HG03342 (cell line): ENCODE data around the gene PGA3.
"Not testable (repeated sequence)": the region's sequence is repeated elsewhere in the genome, so short reads cannot be mapped to it uniquely, and the experiment has no call there.

Source experiments
- ATAC-seq: cut with Tn5 transposase; IDR thresholded peaks from one replicate; pipeline ENCODE4 v1.9.1; 2021; ENCODE audit warnings: mild to moderate bottlenecking, moderate library complexity; ENCODE audit not compliant: unreplicated experiment

Gene PGA3

GRCh38 chr11:61204502-61205059 is 1.3 kb downstream of the PGA3 start:
- ATAC-seq: not testable (repeated sequence)

DNA sequence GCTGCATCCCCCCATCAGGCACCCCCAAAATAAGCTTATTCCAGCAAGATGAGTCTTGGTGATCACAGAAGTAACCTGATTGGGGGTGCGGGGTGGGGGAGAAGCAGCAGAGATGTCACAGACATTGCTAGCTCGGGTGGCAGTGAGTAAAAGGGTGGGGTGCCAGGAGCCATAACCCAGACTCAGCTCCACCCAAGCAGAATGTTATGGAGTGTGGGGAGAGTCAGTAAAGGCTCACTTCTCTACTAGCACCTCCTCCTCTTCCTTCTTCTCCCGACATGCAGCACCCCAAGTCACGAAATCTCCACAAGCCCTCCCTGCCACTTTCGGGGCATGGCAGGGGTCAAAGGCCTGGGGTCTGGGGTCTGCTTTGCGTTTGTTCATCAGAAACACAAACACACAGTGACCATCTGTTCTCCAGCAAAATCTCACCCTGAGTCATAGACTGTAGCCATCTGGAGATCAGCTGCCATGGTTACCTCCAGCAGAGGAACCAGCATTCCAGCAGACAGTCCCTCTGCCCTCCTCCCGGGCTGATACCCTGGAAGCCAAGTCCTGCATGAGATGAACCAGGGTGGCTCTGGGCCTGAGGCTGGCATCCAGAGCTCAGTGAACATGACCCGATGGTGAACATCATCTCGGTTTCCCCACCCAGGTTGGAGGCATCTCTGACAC is 4.5 kb downstream of the PGA3 start:
- ATAC-seq: not testable (repeated sequence)

GRCh38 chr11:61210629-61211028 is 7.3 kb downstream of the PGA3 start:
- not testable (repeated sequence) for ATAC-seq

GRCh38 chr11:61211327-61211952 is 8.1 kb downstream of the PGA3 start:
- ATAC-seq: not testable (repeated sequence)

DNA sequence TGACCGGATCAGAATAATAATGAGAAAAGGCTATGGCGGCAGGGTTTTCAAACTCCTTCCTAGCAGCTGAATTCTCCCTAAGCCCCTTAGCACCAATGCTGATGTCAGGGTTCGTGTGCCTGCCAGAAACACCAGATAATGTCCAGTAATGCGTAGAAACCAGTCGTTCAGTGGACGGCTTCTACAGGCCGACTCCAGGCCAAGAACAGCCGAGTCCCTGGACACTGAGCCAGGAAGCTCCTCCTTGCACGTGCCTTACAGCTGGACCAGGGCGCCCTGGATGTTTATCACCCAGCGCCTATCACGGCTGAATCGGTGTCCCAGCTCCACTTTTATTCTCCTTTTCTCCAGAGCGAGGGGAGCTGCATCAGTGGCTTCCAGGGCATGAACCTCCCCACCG is 8.9 kb downstream of the PGA3 start:
- ATAC-seq: not testable (repeated sequence)

DNA sequence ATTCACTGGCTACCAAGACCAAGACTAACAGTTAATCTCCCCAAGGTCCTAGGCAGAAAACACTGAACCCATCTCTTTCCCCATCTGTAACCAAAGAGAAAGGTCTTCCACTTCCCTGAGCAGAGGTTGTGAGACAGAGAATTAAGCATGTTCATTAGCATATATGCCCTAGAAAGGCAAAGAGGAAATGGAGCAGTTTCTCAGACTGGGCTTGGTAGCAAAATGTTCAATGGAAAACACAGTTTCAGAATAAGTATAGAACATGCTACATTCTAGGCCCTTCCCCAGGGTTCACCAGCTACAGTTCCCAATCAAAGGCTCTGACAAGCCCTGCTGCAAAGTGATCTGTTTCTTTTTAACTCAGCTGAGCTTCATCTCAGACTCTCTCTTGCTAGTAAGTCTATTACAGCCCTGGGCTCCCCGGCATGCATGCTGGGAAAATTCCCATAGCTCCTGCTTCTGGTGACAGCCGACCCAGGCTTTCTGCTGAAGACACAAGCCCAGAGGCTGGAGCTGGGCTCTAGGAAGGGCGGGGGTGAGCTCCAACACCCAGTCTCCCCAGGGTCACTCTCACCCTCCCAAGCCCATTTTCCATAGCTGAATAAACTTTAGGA is 10.5 kb downstream of the PGA3 start:
- not testable (repeated sequence) for ATAC-seq

GRCh38 chr11:61218306-61218705 is 15.0 kb downstream of the PGA3 start:
- not testable (repeated sequence) for ATAC-seq

DNA sequence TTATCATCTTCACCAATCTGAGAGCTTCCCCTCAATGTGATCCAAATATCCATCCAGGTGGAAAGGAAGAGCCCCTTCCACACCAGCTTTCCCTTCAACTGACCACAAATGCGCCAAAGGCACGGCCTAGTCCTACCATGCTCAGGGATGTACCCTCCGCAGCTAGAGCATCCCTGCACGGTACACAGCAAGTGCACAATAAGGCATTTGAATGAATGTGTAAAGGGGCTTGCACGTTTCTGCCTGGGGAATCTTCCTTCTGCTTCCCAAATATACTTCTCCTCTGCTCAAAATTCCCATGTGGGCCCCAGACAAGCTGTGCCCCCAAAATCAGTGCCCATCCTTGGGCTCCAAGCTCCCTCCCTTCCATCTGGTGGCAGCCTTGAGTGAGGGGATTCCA is 15.7 kb downstream of the PGA3 start:
- ATAC-seq: not testable (repeated sequence)

GRCh38 chr11:61222047-61222446 is 18.7 kb downstream of the PGA3 start, which contains the start of gene PGA4:
TSS of gene PGA4 (plus strand) at chr11:61222347. CDS start at chr11:61222401, 54 bp downstream.
- not testable (repeated sequence) for ATAC-seq

- not testable (repeated sequence) for ATAC-seq
Observed at GRCh38 chr11:61222692-61223091, 19.4 kb downstream of the PGA3 start.

GRCh38 chr11:61226457-61227137 is 23.3 kb downstream of the PGA3 start:
- not testable (repeated sequence) for ATAC-seq

GRCh38 chr11:61229458-61229857 is 26.1 kb downstream of the PGA3 start:
- ATAC-seq: not testable (repeated sequence)

GRCh38 chr11:61231033-61231432 is 27.7 kb downstream of the PGA3 start:
- ATAC-seq: not testable (repeated sequence)

GRCh38 chr11:61231585-61231984 is 28.3 kb downstream of the PGA3 start:
- not testable (repeated sequence) for ATAC-seq

DNA sequence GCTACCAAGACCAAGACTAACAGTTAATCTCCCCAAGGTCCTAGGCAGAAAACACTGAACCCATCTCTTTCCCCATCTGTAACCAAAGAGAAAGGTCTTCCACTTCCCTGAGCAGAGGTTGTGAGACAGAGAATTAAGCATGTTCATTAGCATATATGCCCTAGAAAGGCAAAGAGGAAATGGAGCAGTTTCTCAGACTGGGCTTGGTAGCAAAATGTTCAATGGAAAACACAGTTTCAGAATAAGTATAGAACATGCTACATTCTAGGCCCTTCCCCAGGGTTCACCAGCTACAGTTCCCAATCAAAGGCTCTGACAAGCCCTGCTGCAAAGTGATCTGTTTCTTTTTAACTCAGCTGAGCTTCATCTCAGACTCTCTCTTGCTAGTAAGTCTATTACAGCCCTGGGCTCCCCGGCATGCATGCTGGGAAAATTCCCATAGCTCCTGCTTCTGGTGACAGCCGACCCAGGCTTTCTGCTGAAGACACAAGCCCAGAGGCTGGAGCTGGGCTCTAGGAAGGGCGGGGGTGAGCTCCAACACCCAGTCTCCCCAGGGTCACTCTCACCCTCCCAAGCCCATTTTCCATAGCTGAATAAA is 29.3 kb downstream of the PGA3 start:
- ATAC-seq: not testable (repeated sequence)

DNA sequence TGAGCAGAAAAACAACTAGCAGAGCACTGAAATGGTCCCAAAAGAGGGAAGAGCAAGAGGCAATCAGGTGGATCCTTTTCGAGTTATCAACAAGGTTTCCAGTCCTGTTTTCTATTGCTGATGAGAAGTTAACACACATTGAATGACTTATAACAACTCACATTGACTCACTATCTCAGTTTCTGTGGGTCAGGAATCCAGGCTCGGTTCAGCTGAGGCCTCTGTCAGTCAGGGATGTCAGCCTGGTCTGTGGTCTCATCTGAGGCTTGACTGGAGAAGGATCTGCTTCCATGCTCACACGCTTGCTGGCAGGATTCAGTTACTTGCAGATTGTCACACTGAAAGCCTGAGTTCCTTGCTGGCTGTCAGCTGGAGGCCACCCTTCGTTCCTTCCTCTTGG is 33.8 kb downstream of the PGA3 start:
- ATAC-seq: not testable (repeated sequence)

- not testable (repeated sequence) for ATAC-seq
Observed at GRCh38 chr11:61240288-61240687, 37.0 kb downstream of the PGA3 start.

DNA sequence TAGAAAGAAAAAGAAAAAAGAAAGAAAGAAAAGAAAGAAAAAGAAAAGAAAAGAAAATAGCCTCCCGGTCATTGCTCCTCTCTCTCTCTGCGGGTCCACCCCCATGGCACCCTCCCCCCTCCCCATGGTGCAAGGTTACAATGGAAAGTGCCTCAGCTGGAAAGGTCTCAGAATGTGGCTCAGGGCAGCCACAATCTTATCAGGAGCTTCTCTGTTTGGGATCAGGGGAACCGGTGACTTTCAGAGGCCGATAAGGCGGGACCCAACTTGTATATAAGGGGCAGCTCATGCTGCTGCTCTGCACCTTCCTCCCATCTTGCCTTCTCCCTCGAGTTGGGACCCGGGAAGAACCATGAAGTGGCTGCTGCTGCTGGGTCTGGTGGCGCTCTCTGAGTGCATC is 37.6 kb downstream of the PGA3 start, which contains the start of gene PGA5:
Gene PGA5, plus strand, starts transcription at position 301 of the 400 bp plus-strand sequence. Its CDS starts 52 bp downstream, at position 353.
- not testable (repeated sequence) for ATAC-seq

GRCh38 chr11:61241526-61241925 is 38.2 kb downstream of the PGA3 start:
- ATAC-seq: not testable (repeated sequence)

DNA sequence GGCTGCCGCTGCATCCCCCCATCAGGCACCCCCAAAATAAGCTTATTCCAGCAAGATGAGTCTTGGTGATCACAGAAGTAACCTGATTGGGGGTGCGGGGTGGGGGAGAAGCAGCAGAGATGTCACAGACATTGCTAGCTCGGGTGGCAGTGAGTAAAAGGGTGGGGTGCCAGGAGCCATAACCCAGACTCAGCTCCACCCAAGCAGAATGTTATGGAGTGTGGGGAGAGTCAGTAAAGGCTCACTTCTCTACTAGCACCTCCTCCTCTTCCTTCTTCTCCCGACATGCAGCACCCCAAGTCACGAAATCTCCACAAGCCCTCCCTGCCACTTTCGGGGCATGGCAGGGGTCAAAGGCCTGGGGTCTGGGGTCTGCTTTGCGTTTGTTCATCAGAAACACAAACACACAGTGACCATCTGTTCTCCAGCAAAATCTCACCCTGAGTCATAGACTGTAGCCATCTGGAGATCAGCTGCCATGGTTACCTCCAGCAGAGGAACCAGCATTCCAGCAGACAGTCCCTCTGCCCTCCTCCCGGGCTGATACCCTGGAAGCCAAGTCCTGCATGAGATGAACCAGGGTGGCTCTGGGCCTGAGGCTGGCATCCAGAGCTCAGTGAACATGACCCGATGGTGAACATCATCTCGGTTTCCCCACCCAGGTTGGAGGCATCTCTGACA is 42.1 kb downstream of the PGA3 start:
- ATAC-seq: not testable (repeated sequence)
